K562 (cell line): ENCODE data around the gene HOXD9. TPM values are rescaled to one million over a fixed set of nuclear protein-coding genes. Genes with fewer than 3 reads are reported as not detected.
A peak's percentile ranks its signal among the peaks of the same experiment; 100 is the strongest.

Experiments
- ATF7 ChIP-seq: fragments of 450-650 bp; IDR thresholded peaks from 2 replicates; pipeline ENCODE4 v1.7.1; 2014; ENCODE audit warnings: mild to moderate bottlenecking, moderate library complexity
- BHLHE40 ChIP-seq: IDR thresholded peaks from 2 replicates; pipeline ENCODE4 v1.6.1; 2011; ENCODE audit warnings: low read length, improper control_type of control experiment
- CCAR2 ChIP-seq: fragments of 200-400 bp; formaldehyde crosslinking; IDR thresholded peaks from 2 replicates; pipeline ENCODE4 v1.6.1; 2017; ENCODE audit warnings: mild to moderate bottlenecking, low read depth, low read length
- HNRNPLL ChIP-seq: fragments of 200-400 bp; formaldehyde crosslinking; IDR thresholded peaks from 2 replicates; pipeline ENCODE4 v1.6.1; 2017; ENCODE audit warnings: low read length, low read depth, mild to moderate bottlenecking; ENCODE audit not compliant: poor library complexity, severe bottlenecking
- LARP7 ChIP-seq: fragments of 450-650 bp; IDR thresholded peaks from 2 replicates; pipeline ENCODE4 v1.6.1; 2016
- MTA3 ChIP-seq: fragments of 450-650 bp; formaldehyde crosslinking; IDR thresholded peaks from 2 replicates; pipeline ENCODE4 v1.6.1; 2017; ENCODE audit warnings: mild to moderate bottlenecking, borderline replicate concordance
- POLR2AphosphoS2 ChIP-seq: IDR thresholded peaks from 2 replicates; pipeline ENCODE4 v1.6.1; 2012; ENCODE audit warnings: low read length, improper control_type of control experiment
- RBM15 ChIP-seq: fragments of 200-400 bp; formaldehyde crosslinking; IDR thresholded peaks from 2 replicates; pipeline ENCODE4 v1.6.1; 2018; ENCODE audit warnings: mild to moderate bottlenecking, low read length, moderate library complexity; ENCODE audit not compliant: insufficient read depth
- SMAD4 ChIP-seq: fragments of 250-450 bp; sonication (Bioruptor Pico); conservative IDR thresholded peaks from 2 replicates; pipeline ENCODE4 v1.8.0; 2021; ENCODE audit warnings: inconsistent platforms, mild to moderate bottlenecking, moderate library complexity
- TOE1 ChIP-seq, 2 experiments: fragments of 450-650 bp in 1 of 2; sonication (generic) in 1 of 2; formaldehyde crosslinking in 1 of 2; IDR thresholded peaks; 2 replicates each; pipeline versions ENCODE4 v1.7.1 to v1.8.0; 2016 to 2022; ENCODE audit warnings: borderline replicate concordance in 2 of 2, mild to moderate bottlenecking in 2 of 2, antibody characterized with exemption in 1 of 2, inconsistent platforms in 1 of 2, low read depth in 1 of 2, missing genetic modification reagents in 1 of 2, moderate library complexity in 1 of 2
- ZC3H11A ChIP-seq: IDR thresholded peaks from 2 replicates; pipeline ENCODE4 v1.6.1; 2012; ENCODE audit warnings: low read depth, low read length, improper control_type of control experiment
- ZNF274 ChIP-seq: IDR thresholded peaks from 2 replicates; pipeline ENCODE4 v1.6.1; 2011; ENCODE audit warnings: low read depth, mild to moderate bottlenecking, low read length, moderate library complexity, borderline replicate concordance
- ZNF347 ChIP-seq: fragments of 450-650 bp; formaldehyde crosslinking; IDR thresholded peaks from 2 replicates; pipeline ENCODE4 v1.4.0; 2020; ENCODE audit warnings: low read depth, mild to moderate bottlenecking, moderate library complexity
- ZNF41 ChIP-seq: fragments of 250-450 bp; sonication (Bioruptor Pico); conservative IDR thresholded peaks from 2 replicates; pipeline ENCODE4 v1.4.0; 2020; ENCODE audit warnings: mild to moderate bottlenecking
- ZNF551 ChIP-seq: fragments of 250-450 bp; sonication (Bioruptor Pico); IDR thresholded peaks from 2 replicates; pipeline ENCODE4 v1.5.0; 2021; ENCODE audit warnings: mild to moderate bottlenecking, moderate library complexity
- ZNF707 ChIP-seq: fragments of 250-450 bp; sonication (Bioruptor Pico); conservative IDR thresholded peaks from 2 replicates; pipeline ENCODE4 v1.8.0; 2022; ENCODE audit warnings: inconsistent platforms, mild to moderate bottlenecking, moderate library complexity
- polyA plus RNA-seq, 8 experiments: library from polyadenylated mRNA; depleted of rRNA in 4 of 8; stranded (reverse) in 5 of 8; unstranded in 3 of 8; fragments of >200 nt; fragmentation: Nextera tagmentation in 2 of 8; fragmentation: Illumina TruSeq in 1 of 8; extraction: Ambion mirVana in 2 of 8; extraction: Trizol in 1 of 8; gene quantifications; 2 replicates each; pipeline versions ENCODE4 v1.2.1 to v1.2.3, GENCODE V29; 2011 to 2014; ENCODE audit warnings: inconsistent platforms in 1 of 8, missing spikeins in 1 of 8
- total RNA-seq, 7 experiments: library from RNA; depleted of rRNA in 6 of 7; stranded (reverse); fragments of >200 nt in 6 of 7; fragmentation: Illumina TruSeq in 2 of 7; extraction: Trizol in 2 of 7; gene quantifications; 2 replicates each; pipeline versions ENCODE4 v1.2.1 to v1.2.3, GENCODE V29; 2011 to 2021; ENCODE audit warnings: low replicate concordance in 1 of 7
- TF ChIP-seq, protein P1 (sequence below): fragments of 450-650 bp; IDR thresholded peaks from 2 replicates; pipeline ENCODE4 v1.6.1; 2018; ENCODE audit not compliant: partially characterized antibody
- TF ChIP-seq, protein P2 (sequence below), 2 experiments: fragments of 450-650 bp in 1 of 2; sonication (generic) in 1 of 2; formaldehyde crosslinking; conservative IDR thresholded peaks; 2 replicates each; pipeline versions ENCODE4 v1.4.0 to v1.8.1; 2020 to 2022; ENCODE audit warnings: mild to moderate bottlenecking in 1 of 2, missing genetic modification reagents in 1 of 2
- TF ChIP-seq, protein P3 (sequence below): fragments of 250-450 bp; sonication (Bioruptor Pico); IDR thresholded peaks from 2 replicates; pipeline ENCODE4 v1.4.0; 2020; ENCODE audit warnings: borderline replicate concordance
- TF ChIP-seq, protein P4 (sequence below): fragments of 250-450 bp; sonication (Bioruptor Pico); IDR thresholded peaks from 2 replicates; pipeline ENCODE4 v1.4.0; 2020; ENCODE audit warnings: mild to moderate bottlenecking

Gene HOXD9
- total and polyA plus RNA-seq, 9 of the 15 experiments (the other 6 are each of a cell fraction or from before 2014, with no cell fraction given): not detected

DNA sequence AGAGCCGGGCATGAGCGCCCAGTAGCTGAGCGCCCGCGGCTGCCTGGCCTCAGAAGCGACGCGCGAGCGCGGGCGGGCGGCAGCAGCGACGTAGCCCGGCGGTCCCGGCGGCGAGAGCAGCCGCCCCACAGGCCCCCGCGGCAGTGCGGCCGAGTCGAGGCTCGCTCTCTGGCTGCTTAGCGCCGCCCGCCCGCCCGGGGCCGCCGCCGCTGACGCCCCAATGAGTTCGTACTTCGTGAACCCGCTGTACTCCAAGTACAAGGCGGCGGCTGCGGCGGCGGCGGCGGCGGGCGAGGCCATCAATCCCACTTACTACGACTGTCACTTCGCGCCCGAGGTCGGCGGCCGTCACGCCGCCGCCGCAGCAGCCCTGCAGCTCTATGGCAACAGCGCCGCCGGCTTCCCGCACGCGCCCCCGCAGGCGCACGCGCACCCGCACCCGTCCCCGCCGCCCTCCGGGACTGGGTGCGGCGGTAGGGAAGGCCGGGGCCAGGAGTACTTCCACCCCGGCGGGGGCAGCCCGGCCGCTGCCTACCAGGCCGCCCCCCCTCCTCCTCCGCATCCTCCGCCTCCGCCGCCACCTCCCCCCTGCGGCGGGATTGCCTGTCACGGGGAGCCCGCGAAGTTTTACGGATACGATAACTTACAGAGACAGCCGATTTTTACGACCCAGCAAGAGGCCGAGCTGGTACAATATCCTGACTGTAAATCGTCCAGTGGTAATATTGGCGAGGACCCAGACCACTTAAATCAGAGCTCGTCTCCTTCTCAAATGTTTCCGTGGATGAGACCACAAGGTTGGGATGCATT lies 7.8 kb downstream of the HOXD9 start (continued):
- TF ChIP-seq BHLHE40 (0 out of 2 replicates have a peak, but pooled peaks have one; percentile 3), ZNF41 (no peak), ZC3H11A (no peak), RBM15 (no peak), POLR2AphosphoS2 (no peak), LARP7 (no peak), TOE1 (IDR thresholded peaks at IDR 0.05; ENCODE audit: borderline replicate concordance) (no peak), TOE1 (CRISPR knock-in tag; IDR thresholded peaks at IDR 0.05; ENCODE audit: borderline replicate concordance, low read depth) (no peak), MTA3 (0 out of 2 replicates have a peak, but pooled peaks have one; percentile 26), ZNF551 (CRISPR knock-in tag) (no peak), SMAD4 (CRISPR knock-in tag) (0 out of 2 replicates have a peak, but pooled peaks have one; percentile 58), CCAR2 (no peak), ZNF707 (CRISPR knock-in tag) (no peak), ATF7 (0 out of 2 replicates have a peak, but pooled peaks have one; percentile 14), HNRNPLL (peak; percentile 97), ZNF274 (no peak), ZNF347 (no peak)
- TF ChIP-seq, protein P1, sequence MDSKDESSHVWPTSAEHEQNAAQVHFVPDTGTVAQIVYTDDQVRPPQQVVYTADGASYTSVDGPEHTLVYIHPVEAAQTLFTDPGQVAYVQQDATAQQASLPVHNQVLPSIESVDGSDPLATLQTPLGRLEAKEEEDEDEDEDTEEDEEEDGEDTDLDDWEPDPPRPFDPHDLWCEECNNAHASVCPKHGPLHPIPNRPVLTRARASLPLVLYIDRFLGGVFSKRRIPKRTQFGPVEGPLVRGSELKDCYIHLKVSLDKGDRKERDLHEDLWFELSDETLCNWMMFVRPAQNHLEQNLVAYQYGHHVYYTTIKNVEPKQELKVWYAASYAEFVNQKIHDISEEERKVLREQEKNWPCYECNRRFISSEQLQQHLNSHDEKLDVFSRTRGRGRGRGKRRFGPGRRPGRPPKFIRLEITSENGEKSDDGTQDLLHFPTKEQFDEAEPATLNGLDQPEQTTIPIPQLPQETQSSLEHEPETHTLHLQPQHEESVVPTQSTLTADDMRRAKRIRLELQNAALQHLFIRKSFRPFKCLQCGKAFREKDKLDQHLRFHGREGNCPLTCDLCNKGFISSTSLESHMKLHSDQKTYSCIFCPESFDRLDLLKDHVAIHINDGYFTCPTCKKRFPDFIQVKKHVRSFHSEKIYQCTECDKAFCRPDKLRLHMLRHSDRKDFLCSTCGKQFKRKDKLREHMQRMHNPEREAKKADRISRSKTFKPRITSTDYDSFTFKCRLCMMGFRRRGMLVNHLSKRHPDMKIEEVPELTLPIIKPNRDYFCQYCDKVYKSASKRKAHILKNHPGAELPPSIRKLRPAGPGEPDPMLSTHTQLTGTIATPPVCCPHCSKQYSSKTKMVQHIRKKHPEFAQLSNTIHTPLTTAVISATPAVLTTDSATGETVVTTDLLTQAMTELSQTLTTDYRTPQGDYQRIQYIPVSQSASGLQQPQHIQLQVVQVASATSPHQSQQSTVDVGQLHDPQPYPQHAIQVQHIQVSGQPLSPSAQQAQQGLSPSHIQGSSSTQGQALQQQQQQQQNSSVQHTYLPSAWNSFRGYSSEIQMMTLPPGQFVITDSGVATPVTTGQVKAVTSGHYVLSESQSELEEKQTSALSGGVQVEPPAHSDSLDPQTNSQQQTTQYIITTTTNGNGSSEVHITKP: no peak
- TF ChIP-seq, protein P2, sequence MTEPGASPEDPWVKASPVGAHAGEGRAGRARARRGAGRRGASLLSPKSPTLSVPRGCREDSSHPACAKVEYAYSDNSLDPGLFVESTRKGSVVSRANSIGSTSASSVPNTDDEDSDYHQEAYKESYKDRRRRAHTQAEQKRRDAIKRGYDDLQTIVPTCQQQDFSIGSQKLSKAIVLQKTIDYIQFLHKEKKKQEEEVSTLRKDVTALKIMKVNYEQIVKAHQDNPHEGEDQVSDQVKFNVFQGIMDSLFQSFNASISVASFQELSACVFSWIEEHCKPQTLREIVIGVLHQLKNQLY (CRISPR knock-in tag; conservative IDR thresholded peaks at IDR 0.05): no peak
- TF ChIP-seq, protein P3, sequence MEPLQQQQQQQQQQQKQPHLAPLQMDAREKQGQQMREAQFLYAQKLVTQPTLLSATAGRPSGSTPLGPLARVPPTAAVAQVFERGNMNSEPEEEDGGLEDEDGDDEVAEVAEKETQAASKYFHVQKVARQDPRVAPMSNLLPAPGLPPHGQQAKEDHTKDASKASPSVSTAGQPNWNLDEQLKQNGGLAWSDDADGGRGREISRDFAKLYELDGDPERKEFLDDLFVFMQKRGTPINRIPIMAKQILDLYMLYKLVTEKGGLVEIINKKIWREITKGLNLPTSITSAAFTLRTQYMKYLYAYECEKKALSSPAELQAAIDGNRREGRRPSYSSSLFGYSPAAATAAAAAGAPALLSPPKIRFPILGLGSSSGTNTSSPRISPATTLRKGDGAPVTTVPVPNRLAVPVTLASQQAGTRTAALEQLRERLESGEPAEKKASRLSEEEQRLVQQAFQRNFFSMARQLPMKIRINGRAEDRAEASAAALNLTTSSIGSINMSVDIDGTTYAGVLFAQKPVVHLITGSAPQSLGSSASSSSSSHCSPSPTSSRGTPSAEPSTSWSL (CRISPR knock-in tag): no peak
- TF ChIP-seq, protein P4, sequence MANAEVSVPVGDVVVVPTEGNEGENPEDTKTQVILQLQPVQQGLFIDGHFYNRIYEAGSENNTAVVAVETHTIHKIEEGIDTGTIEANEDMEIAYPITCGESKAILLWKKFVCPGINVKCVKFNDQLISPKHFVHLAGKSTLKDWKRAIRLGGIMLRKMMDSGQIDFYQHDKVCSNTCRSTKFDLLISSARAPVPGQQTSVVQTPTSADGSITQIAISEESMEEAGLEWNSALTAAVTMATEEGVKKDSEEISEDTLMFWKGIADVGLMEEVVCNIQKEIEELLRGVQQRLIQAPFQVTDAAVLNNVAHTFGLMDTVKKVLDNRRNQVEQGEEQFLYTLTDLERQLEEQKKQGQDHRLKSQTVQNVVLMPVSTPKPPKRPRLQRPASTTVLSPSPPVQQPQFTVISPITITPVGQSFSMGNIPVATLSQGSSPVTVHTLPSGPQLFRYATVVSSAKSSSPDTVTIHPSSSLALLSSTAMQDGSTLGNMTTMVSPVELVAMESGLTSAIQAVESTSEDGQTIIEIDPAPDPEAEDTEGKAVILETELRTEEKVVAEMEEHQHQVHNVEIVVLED (CRISPR knock-in tag): no peak
